H9 (cell line): Measurements from ENCODE around the gene NADSYN1. TPM values are rescaled to one million over a fixed set of nuclear protein-coding genes. Genes with fewer than 3 reads are reported as not detected.

ENCODE experiments used
- DNase-seq: peaks from one replicate; pipeline ENCODE4 v3.0.0-alpha.2; 2017
- H2AFZ ChIP-seq: one replicate; pipeline ENCODE4 v1.6.1; 2013; ENCODE audit warnings: mild to moderate bottlenecking, low read length, control low read depth, moderate library complexity
- H2AK5ac ChIP-seq: 2 replicates; pipeline ENCODE4 v1.6.1; 2013; ENCODE audit warnings: low read length, control low read depth, mixed read lengths; ENCODE audit not compliant: insufficient read length
- H2BK120ac ChIP-seq: one replicate; pipeline ENCODE4 v1.6.1; 2013; ENCODE audit warnings: low read depth, mild to moderate bottlenecking, low read length, control low read depth, inconsistent platforms; ENCODE audit not compliant: poor library complexity, severe bottlenecking
- H2BK12ac ChIP-seq: 2 replicates; pipeline ENCODE4 v1.6.1; 2013; ENCODE audit warnings: low read length, control low read depth, mixed read lengths, low read depth; ENCODE audit not compliant: insufficient read length
- H2BK15ac ChIP-seq: 2 replicates; pipeline ENCODE4 v1.6.1; 2013; ENCODE audit warnings: low read depth, low read length, control low read depth
- H2BK20ac ChIP-seq: one replicate; pipeline ENCODE4 v1.6.1; 2013; ENCODE audit warnings: low read depth, mild to moderate bottlenecking, low read length, control low read depth, inconsistent platforms; ENCODE audit not compliant: poor library complexity, severe bottlenecking
- H2BK5ac ChIP-seq: 2 replicates; pipeline ENCODE4 v1.6.1; 2013; ENCODE audit warnings: low read length, control low read depth, mixed read lengths; ENCODE audit not compliant: insufficient read length
- H3K14ac ChIP-seq: 2 replicates; pipeline ENCODE4 v1.6.1; 2013; ENCODE audit warnings: low read length, control low read depth; ENCODE audit not compliant: insufficient read depth
- H3K18ac ChIP-seq: 2 replicates; pipeline ENCODE4 v1.6.1; 2013; ENCODE audit warnings: low read depth, mild to moderate bottlenecking, mixed read lengths, low read length, control low read depth; ENCODE audit not compliant: insufficient read length
- H3K23ac ChIP-seq: 2 replicates; pipeline ENCODE4 v1.6.1; 2013; ENCODE audit warnings: low read length, control low read depth, mixed read lengths, low read depth; ENCODE audit not compliant: insufficient read length
- H3K23me2 ChIP-seq: 2 replicates; pipeline ENCODE4 v1.6.1; 2013; ENCODE audit warnings: low read depth, mild to moderate bottlenecking, mixed read lengths, low read length, control low read depth; ENCODE audit not compliant: insufficient read length, poor library complexity, severe bottlenecking
- H3K27ac ChIP-seq: 2 replicates; pipeline ENCODE4 v1.5.1; 2013; ENCODE audit warnings: low read length, control low read depth, mixed read lengths, low read depth; ENCODE audit not compliant: insufficient read length
- H3K27me3 ChIP-seq: 2 replicates; pipeline ENCODE4 v1.6.1; 2013; ENCODE audit warnings: low read length, control low read depth, inconsistent platforms; ENCODE audit not compliant: insufficient read depth
- H3K4ac ChIP-seq: 2 replicates; pipeline ENCODE4 v1.6.1; 2013; ENCODE audit warnings: low read depth, mild to moderate bottlenecking, control low read depth, inconsistent platforms, low read length, moderate library complexity
- H3K4me1 ChIP-seq: 2 replicates; pipeline ENCODE4 v1.6.1; 2013; ENCODE audit warnings: low read length, control low read depth, inconsistent platforms; ENCODE audit not compliant: insufficient read depth
- H3K4me2 ChIP-seq: 2 replicates; pipeline ENCODE4 v1.6.1; 2013; ENCODE audit warnings: low read length, control low read depth, mixed read lengths; ENCODE audit not compliant: insufficient read length, insufficient read depth
- H3K56ac ChIP-seq: 2 replicates; pipeline ENCODE4 v1.6.1; 2013; ENCODE audit warnings: low read depth, mild to moderate bottlenecking, mixed read lengths, low read length, control low read depth; ENCODE audit not compliant: insufficient read length
- H3K79me1 ChIP-seq: 2 replicates; pipeline ENCODE4 v1.6.1; 2013; ENCODE audit warnings: low read depth, mild to moderate bottlenecking, moderate library complexity, low read length, control low read depth, inconsistent platforms; ENCODE audit not compliant: insufficient read depth, poor library complexity, severe bottlenecking
- H3K79me2 ChIP-seq: 2 replicates; pipeline ENCODE4 v1.6.1; 2013; ENCODE audit warnings: low read length, control low read depth, inconsistent platforms; ENCODE audit not compliant: insufficient read depth
- H3K9ac ChIP-seq: 2 replicates; pipeline ENCODE4 v1.6.1; 2013; ENCODE audit warnings: low read length, control low read depth, mixed read lengths; ENCODE audit not compliant: insufficient read length; ENCODE audit errors: extremely low read depth
- H3K9me3 ChIP-seq: one replicate; pipeline ENCODE4 v1.6.1; 2013; ENCODE audit warnings: low read depth, low read length, inconsistent platforms; ENCODE audit not compliant: control insufficient read depth
- H3T11ph ChIP-seq: one replicate; pipeline ENCODE4 v1.6.1; 2013; ENCODE audit warnings: mild to moderate bottlenecking, low read length, control low read depth, inconsistent platforms
- H4K20me1 ChIP-seq: one replicate; pipeline ENCODE4 v1.6.1; 2013; ENCODE audit not compliant: control insufficient read depth, insufficient read length, insufficient read depth
- H4K5ac ChIP-seq: 2 replicates; pipeline ENCODE4 v1.6.1; 2013; ENCODE audit warnings: low read depth, mild to moderate bottlenecking, mixed read lengths, low read length, control low read depth; ENCODE audit not compliant: insufficient read length
- H4K8ac ChIP-seq: replicated peaks from 2 replicates; pipeline ENCODE4 v1.6.1; 2013; ENCODE audit warnings: low read length, control low read depth, mixed read lengths, low read depth; ENCODE audit not compliant: insufficient read length
- H4K91ac ChIP-seq: 2 replicates; pipeline ENCODE4 v1.6.1; 2013; ENCODE audit warnings: low read depth, mild to moderate bottlenecking, moderate library complexity, mixed read lengths, low read length, control low read depth; ENCODE audit not compliant: insufficient read length
- H3K27ac Mint-ChIP-seq, 3 experiments: 2 replicates in 2 of 3; 3 replicates in 1 of 3; pipeline ENCODE4 v1.8.0; 2020 to 2021; ENCODE audit warnings: mixed read lengths in 3 of 3, mild to moderate bottlenecking in 1 of 3, moderate library complexity in 1 of 3
- H3K27me3 Mint-ChIP-seq: 2 replicates; pipeline ENCODE4 v1.8.0; 2021; ENCODE audit warnings: low read depth, mild to moderate bottlenecking, moderate library complexity, mixed read lengths
- H3K36me3 Mint-ChIP-seq, 3 experiments: 2 replicates in 2 of 3; 3 replicates in 1 of 3; pipeline ENCODE4 v1.8.0; 2020 to 2021; ENCODE audit warnings: low read depth in 3 of 3, mixed read lengths in 3 of 3; ENCODE audit not compliant: insufficient read depth in 1 of 3
- H3K4me1 Mint-ChIP-seq, 2 experiments: 2 replicates each; pipeline ENCODE4 v1.8.0; 2020; ENCODE audit warnings: mixed read lengths in 2 of 2
- H3K4me3 Mint-ChIP-seq, 2 experiments: 2 replicates in 1 of 2; 3 replicates in 1 of 2; pipeline ENCODE4 v1.8.0; 2020 to 2021; ENCODE audit warnings: mild to moderate bottlenecking in 2 of 2, mixed read lengths in 2 of 2, moderate library complexity in 1 of 2
- H3K9me3 Mint-ChIP-seq, 2 experiments: 2 replicates in 1 of 2; 3 replicates in 1 of 2; pipeline ENCODE4 v1.8.0; 2020; ENCODE audit warnings: mild to moderate bottlenecking in 2 of 2, mixed read lengths in 2 of 2, moderate library complexity in 1 of 2
- CTCF ChIP-seq: fragments of 200-600 bp; sonication (generic); conservative IDR thresholded peaks from 3 replicates; pipeline ENCODE4 v1.8.0; 2021; ENCODE audit warnings: antibody characterized with exemption, mild to moderate bottlenecking
- WGBS: extraction: QIAGEN DNeasy Blood & Tissue Kit; methylation state at CpG from one replicate; pipeline ENCODE4 v1.1.7; 2013; ENCODE audit warnings: missing lambda C conversion rate, low lambda C conversion rate, mixed read lengths; ENCODE audit not compliant: insufficient read length; ENCODE audit errors: extremely low coverage; 5-methylcytosine and 5-hydroxymethylcytosine counted together
- total RNA-seq: library from RNA; stranded (reverse); gene quantifications from 2 replicates; pipeline ENCODE4 v1.2.1, GENCODE V29; 2021

NADSYN1 gene
- total RNA-seq, 1 experiment from 2014 or later: 44.2 TPM

GRCh38 chr11:71525188-71525937 is 72.4 kb downstream of the NADSYN1 start:
- no peak overlapping the region for H2BK20ac ChIP-seq
- H3K4me1 ChIP-seq: no peaks in the 10 kb centered on the region
- H2AK5ac ChIP-seq: no peak overlapping the region
- no peak overlapping the region for H3K56ac ChIP-seq
- H4K8ac ChIP-seq: no peak overlapping the region
- DNase-seq: no peak
- no peak overlapping the region for H3K27ac ChIP-seq
- no peaks in the 10 kb centered on the region for H3K79me2 ChIP-seq
- H3K18ac ChIP-seq: no peak overlapping the region
- TF ChIP-seq CTCF: no peak
- H3K4ac ChIP-seq: no peak overlapping the region
- no peaks in the 10 kb centered on the region for H3K9me3 ChIP-seq
- H2BK15ac ChIP-seq: no peak overlapping the region
- peaks cover 6% of the 10 kb centered on the region; the same call in 1 of the 2 replicates for H3K27me3 Mint-ChIP-seq
- no peak overlapping the region for H3K14ac ChIP-seq
- H3K9me3 Mint-ChIP-seq: peaks cover 0 to 4% of the 10 kb centered on the region in 2 experiments; a peak in 1 of 5 replicates
- no peaks in the 10 kb centered on the region for H3K27me3 ChIP-seq
- H2BK120ac ChIP-seq: no peak overlapping the region
- H2BK12ac ChIP-seq: no peak overlapping the region
- no peak overlapping the region for H3K4me3 Mint-ChIP-seq
- H4K20me1 ChIP-seq: no peaks in the 10 kb centered on the region
- H3K27ac Mint-ChIP-seq: no peak overlapping the region
- H3T11ph ChIP-seq: no peak overlapping the region
- H3K9ac ChIP-seq: no peak overlapping the region
- no peaks in the 10 kb centered on the region for H3K79me1 ChIP-seq
- no CpG with 5 or more reads among the region's 3 CpGs for whole genome bisulfite sequencing
- no peaks in the 10 kb centered on the region for H3K23me2 ChIP-seq
- H2BK5ac ChIP-seq: no peak overlapping the region
- H3K36me3 Mint-ChIP-seq: no peaks in the 10 kb centered on the region
- H3K4me1 Mint-ChIP-seq: no peaks in the 10 kb centered on the region; a peak in 1 of 4 replicates
- no peak overlapping the region for H2AFZ ChIP-seq
- no peak overlapping the region for H3K4me2 ChIP-seq
- H4K91ac ChIP-seq: no peak overlapping the region
- H3K23ac ChIP-seq: no peak overlapping the region
- H4K5ac ChIP-seq: no peak overlapping the region
